ENCODE measurements around the gene ZMYM2. TPM values are rescaled to one million over a fixed set of nuclear protein-coding genes. Genes with fewer than 3 reads are reported as not detected.

Gene ZMYM2
- total and polyA plus RNA-seq, 2 of the 13 experiments (the other 11 are each of a cell fraction or from before 2014, with no cell fraction given): 22.4 to 40.8 TPM

DNA sequence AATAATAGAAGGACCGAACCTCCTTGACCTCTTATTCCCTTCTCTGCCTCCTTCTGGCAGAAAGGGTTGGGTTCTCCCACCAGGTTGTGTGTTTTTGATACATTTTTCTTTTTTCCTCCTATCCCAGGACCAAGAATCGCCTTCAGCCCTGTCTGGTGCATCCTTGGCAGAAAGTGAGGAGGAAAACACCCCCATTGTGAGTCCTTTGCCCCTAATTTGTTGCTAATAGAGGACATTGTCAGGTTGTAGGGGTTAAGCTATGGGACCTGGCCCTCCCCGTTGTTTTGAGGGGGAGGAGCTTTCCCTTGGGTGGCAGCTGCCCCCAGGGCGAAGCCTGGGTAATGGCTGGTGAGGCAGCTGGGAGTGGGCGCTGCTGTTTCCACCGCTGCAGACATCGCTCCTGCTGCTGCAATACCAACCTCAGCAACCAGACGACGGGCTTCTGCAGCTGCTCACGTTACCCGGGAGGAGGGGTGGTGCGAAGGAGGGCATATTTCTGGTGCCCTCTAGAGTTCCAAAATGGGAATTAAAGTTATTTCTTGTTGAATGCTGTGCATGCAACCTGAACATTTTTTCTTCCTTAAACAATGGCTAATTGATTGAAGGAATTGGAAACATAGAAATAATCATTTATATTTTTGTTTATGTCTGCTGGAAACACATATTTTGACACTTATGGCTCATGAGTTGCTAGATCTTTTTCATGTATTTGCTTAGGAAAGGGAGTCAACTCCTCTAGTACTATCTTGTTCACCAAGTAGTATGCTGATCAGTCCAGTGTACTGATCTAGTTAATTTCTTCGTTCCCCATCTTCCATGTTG, 1.5 kb downstream of the ZMYM2 start (continued):
- TF ChIP-seq, protein P1, sequence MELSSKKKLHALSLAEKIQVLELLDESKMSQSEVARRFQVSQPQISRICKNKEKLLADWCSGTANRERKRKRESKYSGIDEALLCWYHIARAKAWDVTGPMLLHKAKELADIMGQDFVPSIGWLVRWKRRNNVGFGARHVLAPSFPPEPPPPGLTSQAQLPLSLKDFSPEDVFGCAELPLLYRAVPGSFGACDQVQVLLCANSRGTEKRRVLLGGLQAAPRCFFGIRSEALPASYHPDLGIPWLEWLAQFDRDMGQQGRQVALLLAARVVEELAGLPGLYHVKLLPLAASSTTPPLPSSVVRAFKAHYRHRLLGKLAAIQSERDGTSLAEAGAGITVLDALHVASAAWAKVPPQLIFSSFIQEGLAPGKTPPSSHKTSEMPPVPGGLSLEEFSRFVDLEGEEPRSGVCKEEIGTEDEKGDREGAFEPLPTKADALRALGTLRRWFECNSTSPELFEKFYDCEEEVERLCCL (CRISPR knock-in tag; IDR thresholded peaks at IDR 0.05; ENCODE audit: borderline replicate concordance): no peak
- no peak for TF ChIP-seq PHB2 (IDR thresholded peaks at IDR 0.05; ENCODE audit: partially characterized antibody)
- TF ChIP-seq RAD21 (CRISPR knock-in tag; IDR thresholded peaks at IDR 0.05): peak; percentile 68; the same call in 1 of the 2 replicates
- TF ChIP-seq, protein P2, sequence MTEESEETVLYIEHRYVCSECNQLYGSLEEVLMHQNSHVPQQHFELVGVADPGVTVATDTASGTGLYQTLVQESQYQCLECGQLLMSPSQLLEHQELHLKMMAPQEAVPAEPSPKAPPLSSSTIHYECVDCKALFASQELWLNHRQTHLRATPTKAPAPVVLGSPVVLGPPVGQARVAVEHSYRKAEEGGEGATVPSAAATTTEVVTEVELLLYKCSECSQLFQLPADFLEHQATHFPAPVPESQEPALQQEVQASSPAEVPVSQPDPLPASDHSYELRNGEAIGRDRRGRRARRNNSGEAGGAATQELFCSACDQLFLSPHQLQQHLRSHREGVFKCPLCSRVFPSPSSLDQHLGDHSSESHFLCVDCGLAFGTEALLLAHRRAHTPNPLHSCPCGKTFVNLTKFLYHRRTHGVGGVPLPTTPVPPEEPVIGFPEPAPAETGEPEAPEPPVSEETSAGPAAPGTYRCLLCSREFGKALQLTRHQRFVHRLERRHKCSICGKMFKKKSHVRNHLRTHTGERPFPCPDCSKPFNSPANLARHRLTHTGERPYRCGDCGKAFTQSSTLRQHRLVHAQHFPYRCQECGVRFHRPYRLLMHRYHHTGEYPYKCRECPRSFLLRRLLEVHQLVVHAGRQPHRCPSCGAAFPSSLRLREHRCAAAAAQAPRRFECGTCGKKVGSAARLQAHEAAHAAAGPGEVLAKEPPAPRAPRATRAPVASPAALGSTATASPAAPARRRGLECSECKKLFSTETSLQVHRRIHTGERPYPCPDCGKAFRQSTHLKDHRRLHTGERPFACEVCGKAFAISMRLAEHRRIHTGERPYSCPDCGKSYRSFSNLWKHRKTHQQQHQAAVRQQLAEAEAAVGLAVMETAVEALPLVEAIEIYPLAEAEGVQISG (CRISPR knock-in tag; IDR thresholded peaks at IDR 0.05): 0 out of 2 replicates have a peak, but pooled peaks have one; percentile 15
- TF ChIP-seq MZF1 (CRISPR knock-in tag; IDR thresholded peaks at IDR 0.05; ENCODE audit: borderline replicate concordance): 0 out of 2 replicates have a peak, but pooled peaks have one; percentile 20
- TF ChIP-seq, protein P3, sequence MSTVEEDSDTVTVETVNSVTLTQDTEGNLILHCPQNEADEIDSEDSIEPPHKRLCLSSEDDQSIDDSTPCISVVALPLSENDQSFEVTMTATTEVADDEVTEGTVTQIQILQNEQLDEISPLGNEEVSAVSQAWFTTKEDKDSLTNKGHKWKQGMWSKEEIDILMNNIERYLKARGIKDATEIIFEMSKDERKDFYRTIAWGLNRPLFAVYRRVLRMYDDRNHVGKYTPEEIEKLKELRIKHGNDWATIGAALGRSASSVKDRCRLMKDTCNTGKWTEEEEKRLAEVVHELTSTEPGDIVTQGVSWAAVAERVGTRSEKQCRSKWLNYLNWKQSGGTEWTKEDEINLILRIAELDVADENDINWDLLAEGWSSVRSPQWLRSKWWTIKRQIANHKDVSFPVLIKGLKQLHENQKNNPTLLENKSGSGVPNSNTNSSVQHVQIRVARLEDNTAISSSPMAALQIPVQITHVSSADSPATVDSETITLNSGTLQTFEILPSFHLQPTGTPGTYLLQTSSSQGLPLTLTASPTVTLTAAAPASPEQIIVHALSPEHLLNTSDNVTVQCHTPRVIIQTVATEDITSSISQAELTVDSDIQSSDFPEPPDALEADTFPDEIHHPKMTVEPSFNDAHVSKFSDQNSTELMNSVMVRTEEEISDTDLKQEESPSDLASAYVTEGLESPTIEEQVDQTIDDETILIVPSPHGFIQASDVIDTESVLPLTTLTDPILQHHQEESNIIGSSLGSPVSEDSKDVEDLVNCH (CRISPR knock-in tag; IDR thresholded peaks at IDR 0.05): no peak
- TF ChIP-seq NFKBIZ (CRISPR knock-in tag; IDR thresholded peaks at IDR 0.05): no peak
- TF ChIP-seq, protein P4, sequence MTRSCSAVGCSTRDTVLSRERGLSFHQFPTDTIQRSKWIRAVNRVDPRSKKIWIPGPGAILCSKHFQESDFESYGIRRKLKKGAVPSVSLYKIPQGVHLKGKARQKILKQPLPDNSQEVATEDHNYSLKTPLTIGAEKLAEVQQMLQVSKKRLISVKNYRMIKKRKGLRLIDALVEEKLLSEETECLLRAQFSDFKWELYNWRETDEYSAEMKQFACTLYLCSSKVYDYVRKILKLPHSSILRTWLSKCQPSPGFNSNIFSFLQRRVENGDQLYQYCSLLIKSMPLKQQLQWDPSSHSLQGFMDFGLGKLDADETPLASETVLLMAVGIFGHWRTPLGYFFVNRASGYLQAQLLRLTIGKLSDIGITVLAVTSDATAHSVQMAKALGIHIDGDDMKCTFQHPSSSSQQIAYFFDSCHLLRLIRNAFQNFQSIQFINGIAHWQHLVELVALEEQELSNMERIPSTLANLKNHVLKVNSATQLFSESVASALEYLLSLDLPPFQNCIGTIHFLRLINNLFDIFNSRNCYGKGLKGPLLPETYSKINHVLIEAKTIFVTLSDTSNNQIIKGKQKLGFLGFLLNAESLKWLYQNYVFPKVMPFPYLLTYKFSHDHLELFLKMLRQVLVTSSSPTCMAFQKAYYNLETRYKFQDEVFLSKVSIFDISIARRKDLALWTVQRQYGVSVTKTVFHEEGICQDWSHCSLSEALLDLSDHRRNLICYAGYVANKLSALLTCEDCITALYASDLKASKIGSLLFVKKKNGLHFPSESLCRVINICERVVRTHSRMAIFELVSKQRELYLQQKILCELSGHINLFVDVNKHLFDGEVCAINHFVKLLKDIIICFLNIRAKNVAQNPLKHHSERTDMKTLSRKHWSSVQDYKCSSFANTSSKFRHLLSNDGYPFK (CRISPR knock-in tag; IDR thresholded peaks at IDR 0.05; ENCODE audit: borderline replicate concordance): no peak; the same call in 1 of the 2 replicates
- TF ChIP-seq CBFB (CRISPR knock-in tag; IDR thresholded peaks at IDR 0.05): no peak
- TF ChIP-seq ZNF263 (CRISPR knock-in tag; IDR thresholded peaks at IDR 0.05): peak; percentile 20; the same call in 1 of the 2 replicates
- TF ChIP-seq, protein P5, sequence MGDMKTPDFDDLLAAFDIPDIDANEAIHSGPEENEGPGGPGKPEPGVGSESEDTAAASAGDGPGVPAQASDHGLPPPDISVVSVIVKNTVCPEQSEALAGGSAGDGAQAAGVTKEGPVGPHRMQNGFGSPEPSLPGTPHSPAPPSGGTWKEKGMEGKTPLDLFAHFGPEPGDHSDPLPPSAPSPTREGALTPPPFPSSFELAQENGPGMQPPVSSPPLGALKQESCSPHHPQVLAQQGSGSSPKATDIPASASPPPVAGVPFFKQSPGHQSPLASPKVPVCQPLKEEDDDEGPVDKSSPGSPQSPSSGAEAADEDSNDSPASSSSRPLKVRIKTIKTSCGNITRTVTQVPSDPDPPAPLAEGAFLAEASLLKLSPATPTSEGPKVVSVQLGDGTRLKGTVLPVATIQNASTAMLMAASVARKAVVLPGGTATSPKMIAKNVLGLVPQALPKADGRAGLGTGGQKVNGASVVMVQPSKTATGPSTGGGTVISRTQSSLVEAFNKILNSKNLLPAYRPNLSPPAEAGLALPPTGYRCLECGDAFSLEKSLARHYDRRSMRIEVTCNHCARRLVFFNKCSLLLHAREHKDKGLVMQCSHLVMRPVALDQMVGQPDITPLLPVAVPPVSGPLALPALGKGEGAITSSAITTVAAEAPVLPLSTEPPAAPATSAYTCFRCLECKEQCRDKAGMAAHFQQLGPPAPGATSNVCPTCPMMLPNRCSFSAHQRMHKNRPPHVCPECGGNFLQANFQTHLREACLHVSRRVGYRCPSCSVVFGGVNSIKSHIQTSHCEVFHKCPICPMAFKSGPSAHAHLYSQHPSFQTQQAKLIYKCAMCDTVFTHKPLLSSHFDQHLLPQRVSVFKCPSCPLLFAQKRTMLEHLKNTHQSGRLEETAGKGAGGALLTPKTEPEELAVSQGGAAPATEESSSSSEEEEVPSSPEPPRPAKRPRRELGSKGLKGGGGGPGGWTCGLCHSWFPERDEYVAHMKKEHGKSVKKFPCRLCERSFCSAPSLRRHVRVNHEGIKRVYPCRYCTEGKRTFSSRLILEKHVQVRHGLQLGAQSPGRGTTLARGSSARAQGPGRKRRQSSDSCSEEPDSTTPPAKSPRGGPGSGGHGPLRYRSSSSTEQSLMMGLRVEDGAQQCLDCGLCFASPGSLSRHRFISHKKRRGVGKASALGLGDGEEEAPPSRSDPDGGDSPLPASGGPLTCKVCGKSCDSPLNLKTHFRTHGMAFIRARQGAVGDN (CRISPR knock-in tag; IDR thresholded peaks at IDR 0.05): peak; percentile 74
- peak; percentile 50; the same call in 1 of the 2 replicates for TF ChIP-seq ZNF331 (CRISPR knock-in tag; IDR thresholded peaks at IDR 0.05)
- no peak for TF ChIP-seq TOE1 (CRISPR knock-in tag; IDR thresholded peaks at IDR 0.05)
- no peak for TF ChIP-seq ZC3H4 (CRISPR knock-in tag; IDR thresholded peaks at IDR 0.05; ENCODE audit: borderline replicate concordance)
- no peak for TF ChIP-seq RFXANK (CRISPR knock-in tag; IDR thresholded peaks at IDR 0.05)
